PC-9 (cell line): ENCODE measurements around the gene NHS.

Experiments
- CTCF ChIP-seq: fragments of 200-600 bp; sonication (generic); conservative IDR thresholded peaks from 2 replicates; pipeline ENCODE4 v1.6.1; 2017; ENCODE audit warnings: mixed run types, antibody characterized with exemption, mild to moderate bottlenecking, moderate library complexity
- EZH2 ChIP-seq: fragments of 200-600 bp; sonication (generic); IDR thresholded peaks from 2 replicates; pipeline ENCODE4 v1.8.0; 2017; ENCODE audit warnings: antibody characterized with exemption, low read depth

DNA sequence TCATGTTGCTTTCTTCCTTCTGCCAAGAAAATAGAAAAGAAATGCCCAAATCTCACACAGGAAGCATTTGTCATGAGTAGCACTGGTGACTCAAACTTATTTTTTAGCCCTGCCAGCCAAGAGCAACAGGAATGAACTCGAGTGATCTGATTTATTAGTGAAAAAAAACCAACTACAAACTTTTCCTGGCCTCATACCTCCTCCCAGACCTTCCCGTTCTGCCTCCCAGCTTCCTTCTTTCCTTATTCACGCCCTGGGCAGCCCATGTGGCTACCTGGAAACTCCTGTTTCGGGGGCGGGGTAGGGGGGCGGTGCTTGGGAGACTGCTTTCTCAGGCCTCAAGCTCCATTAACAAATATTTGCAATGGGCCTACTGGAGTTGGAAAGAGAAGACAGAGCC is 178.5 kb downstream of the NHS start:
- TF ChIP-seq CTCF, result no peak
- TF ChIP-seq EZH2, result no peak
